H9 (cell line): ENCODE results near the gene PRRC2B. TPM values are rescaled to one million over a fixed set of nuclear protein-coding genes. Genes with fewer than 3 reads are reported as not detected.

Source experiments
- DNase-seq: peaks from one replicate; pipeline ENCODE4 v3.0.0-alpha.2; 2017
- H2AFZ ChIP-seq: one replicate; pipeline ENCODE4 v1.6.1; 2013; ENCODE audit warnings: mild to moderate bottlenecking, low read length, control low read depth, moderate library complexity
- H2AK5ac ChIP-seq: 2 replicates; pipeline ENCODE4 v1.6.1; 2013; ENCODE audit warnings: low read length, control low read depth, mixed read lengths; ENCODE audit not compliant: insufficient read length
- H2BK120ac ChIP-seq: one replicate; pipeline ENCODE4 v1.6.1; 2013; ENCODE audit warnings: low read depth, mild to moderate bottlenecking, low read length, control low read depth, inconsistent platforms; ENCODE audit not compliant: poor library complexity, severe bottlenecking
- H2BK12ac ChIP-seq: 2 replicates; pipeline ENCODE4 v1.6.1; 2013; ENCODE audit warnings: low read length, control low read depth, mixed read lengths, low read depth; ENCODE audit not compliant: insufficient read length
- H2BK15ac ChIP-seq: 2 replicates; pipeline ENCODE4 v1.6.1; 2013; ENCODE audit warnings: low read depth, low read length, control low read depth
- H2BK20ac ChIP-seq: one replicate; pipeline ENCODE4 v1.6.1; 2013; ENCODE audit warnings: low read depth, mild to moderate bottlenecking, low read length, control low read depth, inconsistent platforms; ENCODE audit not compliant: poor library complexity, severe bottlenecking
- H2BK5ac ChIP-seq: 2 replicates; pipeline ENCODE4 v1.6.1; 2013; ENCODE audit warnings: low read length, control low read depth, mixed read lengths; ENCODE audit not compliant: insufficient read length
- H3K14ac ChIP-seq: 2 replicates; pipeline ENCODE4 v1.6.1; 2013; ENCODE audit warnings: low read length, control low read depth; ENCODE audit not compliant: insufficient read depth
- H3K18ac ChIP-seq: 2 replicates; pipeline ENCODE4 v1.6.1; 2013; ENCODE audit warnings: low read depth, mild to moderate bottlenecking, mixed read lengths, low read length, control low read depth; ENCODE audit not compliant: insufficient read length
- H3K23ac ChIP-seq: 2 replicates; pipeline ENCODE4 v1.6.1; 2013; ENCODE audit warnings: low read length, control low read depth, mixed read lengths, low read depth; ENCODE audit not compliant: insufficient read length
- H3K23me2 ChIP-seq: 2 replicates; pipeline ENCODE4 v1.6.1; 2013; ENCODE audit warnings: low read depth, mild to moderate bottlenecking, mixed read lengths, low read length, control low read depth; ENCODE audit not compliant: insufficient read length, poor library complexity, severe bottlenecking
- H3K27ac ChIP-seq: 2 replicates; pipeline ENCODE4 v1.5.1; 2013; ENCODE audit warnings: low read length, control low read depth, mixed read lengths, low read depth; ENCODE audit not compliant: insufficient read length
- H3K27me3 ChIP-seq: 2 replicates; pipeline ENCODE4 v1.6.1; 2013; ENCODE audit warnings: low read length, control low read depth, inconsistent platforms; ENCODE audit not compliant: insufficient read depth
- H3K4ac ChIP-seq: 2 replicates; pipeline ENCODE4 v1.6.1; 2013; ENCODE audit warnings: low read depth, mild to moderate bottlenecking, control low read depth, inconsistent platforms, low read length, moderate library complexity
- H3K4me1 ChIP-seq: 2 replicates; pipeline ENCODE4 v1.6.1; 2013; ENCODE audit warnings: low read length, control low read depth, inconsistent platforms; ENCODE audit not compliant: insufficient read depth
- H3K4me2 ChIP-seq: 2 replicates; pipeline ENCODE4 v1.6.1; 2013; ENCODE audit warnings: low read length, control low read depth, mixed read lengths; ENCODE audit not compliant: insufficient read length, insufficient read depth
- H3K56ac ChIP-seq: 2 replicates; pipeline ENCODE4 v1.6.1; 2013; ENCODE audit warnings: low read depth, mild to moderate bottlenecking, mixed read lengths, low read length, control low read depth; ENCODE audit not compliant: insufficient read length
- H3K79me1 ChIP-seq: 2 replicates; pipeline ENCODE4 v1.6.1; 2013; ENCODE audit warnings: low read depth, mild to moderate bottlenecking, moderate library complexity, low read length, control low read depth, inconsistent platforms; ENCODE audit not compliant: insufficient read depth, poor library complexity, severe bottlenecking
- H3K79me2 ChIP-seq: 2 replicates; pipeline ENCODE4 v1.6.1; 2013; ENCODE audit warnings: low read length, control low read depth, inconsistent platforms; ENCODE audit not compliant: insufficient read depth
- H3K9ac ChIP-seq: 2 replicates; pipeline ENCODE4 v1.6.1; 2013; ENCODE audit warnings: low read length, control low read depth, mixed read lengths; ENCODE audit not compliant: insufficient read length; ENCODE audit errors: extremely low read depth
- H3K9me3 ChIP-seq: one replicate; pipeline ENCODE4 v1.6.1; 2013; ENCODE audit warnings: low read depth, low read length, inconsistent platforms; ENCODE audit not compliant: control insufficient read depth
- H3T11ph ChIP-seq: one replicate; pipeline ENCODE4 v1.6.1; 2013; ENCODE audit warnings: mild to moderate bottlenecking, low read length, control low read depth, inconsistent platforms
- H4K20me1 ChIP-seq: one replicate; pipeline ENCODE4 v1.6.1; 2013; ENCODE audit not compliant: control insufficient read depth, insufficient read length, insufficient read depth
- H4K5ac ChIP-seq: 2 replicates; pipeline ENCODE4 v1.6.1; 2013; ENCODE audit warnings: low read depth, mild to moderate bottlenecking, mixed read lengths, low read length, control low read depth; ENCODE audit not compliant: insufficient read length
- H4K8ac ChIP-seq: replicated peaks from 2 replicates; pipeline ENCODE4 v1.6.1; 2013; ENCODE audit warnings: low read length, control low read depth, mixed read lengths, low read depth; ENCODE audit not compliant: insufficient read length
- H4K91ac ChIP-seq: 2 replicates; pipeline ENCODE4 v1.6.1; 2013; ENCODE audit warnings: low read depth, mild to moderate bottlenecking, moderate library complexity, mixed read lengths, low read length, control low read depth; ENCODE audit not compliant: insufficient read length
- H3K27ac Mint-ChIP-seq, 3 experiments: 2 replicates in 2 of 3; 3 replicates in 1 of 3; pipeline ENCODE4 v1.8.0; 2020 to 2021; ENCODE audit warnings: mixed read lengths in 3 of 3, mild to moderate bottlenecking in 1 of 3, moderate library complexity in 1 of 3
- H3K27me3 Mint-ChIP-seq: 2 replicates; pipeline ENCODE4 v1.8.0; 2021; ENCODE audit warnings: low read depth, mild to moderate bottlenecking, moderate library complexity, mixed read lengths
- H3K36me3 Mint-ChIP-seq, 3 experiments: 2 replicates in 2 of 3; 3 replicates in 1 of 3; pipeline ENCODE4 v1.8.0; 2020 to 2021; ENCODE audit warnings: low read depth in 3 of 3, mixed read lengths in 3 of 3; ENCODE audit not compliant: insufficient read depth in 1 of 3
- H3K4me1 Mint-ChIP-seq, 2 experiments: 2 replicates each; pipeline ENCODE4 v1.8.0; 2020; ENCODE audit warnings: mixed read lengths in 2 of 2
- H3K4me3 Mint-ChIP-seq, 2 experiments: 2 replicates in 1 of 2; 3 replicates in 1 of 2; pipeline ENCODE4 v1.8.0; 2020 to 2021; ENCODE audit warnings: mild to moderate bottlenecking in 2 of 2, mixed read lengths in 2 of 2, moderate library complexity in 1 of 2
- H3K9me3 Mint-ChIP-seq, 2 experiments: 2 replicates in 1 of 2; 3 replicates in 1 of 2; pipeline ENCODE4 v1.8.0; 2020; ENCODE audit warnings: mild to moderate bottlenecking in 2 of 2, mixed read lengths in 2 of 2, moderate library complexity in 1 of 2
- CTCF ChIP-seq: fragments of 200-600 bp; sonication (generic); conservative IDR thresholded peaks from 3 replicates; pipeline ENCODE4 v1.8.0; 2021; ENCODE audit warnings: antibody characterized with exemption, mild to moderate bottlenecking
- WGBS: extraction: QIAGEN DNeasy Blood & Tissue Kit; methylation state at CpG from one replicate; pipeline ENCODE4 v1.1.7; 2013; ENCODE audit warnings: missing lambda C conversion rate, low lambda C conversion rate, mixed read lengths; ENCODE audit not compliant: insufficient read length; ENCODE audit errors: extremely low coverage; 5-methylcytosine and 5-hydroxymethylcytosine counted together
- total RNA-seq: library from RNA; stranded (reverse); gene quantifications from 2 replicates; pipeline ENCODE4 v1.2.1, GENCODE V29; 2021

Gene PRRC2B
- total RNA-seq, 1 experiment from 2014 or later, result 251 TPM

- H3K27ac ChIP-seq, result no peak overlapping the region
- no peak overlapping the region for H3K9ac ChIP-seq
Measured at GRCh38 chr9:131494296-131494870, 100.5 kb downstream of the PRRC2B start.

More at GRCh38 chr9:131494296-131494870, 100.5 kb downstream of the PRRC2B start:
- H2AFZ ChIP-seq, result no peak overlapping the region
- no peak overlapping the region for H3K18ac ChIP-seq
- H2AK5ac ChIP-seq, result no peak overlapping the region
- H3T11ph ChIP-seq, result no peak overlapping the region
- H3K14ac ChIP-seq, result no peak overlapping the region
- H4K91ac ChIP-seq, result no peak overlapping the region
- no peak overlapping the region for H2BK20ac ChIP-seq
- H3K27me3 ChIP-seq, result no peaks in the 10 kb centered on the region
- H3K4me1 Mint-ChIP-seq, result peaks cover 0 to 2% of the 10 kb centered on the region in 2 experiments; a peak in 1 of 4 replicates
- H3K4me1 ChIP-seq, result no peaks in the 10 kb centered on the region
- H4K5ac ChIP-seq, result no peak overlapping the region
- peaks cover 1% of the 10 kb centered on the region; the same call in 1 of the 2 replicates for H3K27me3 Mint-ChIP-seq
- no peak overlapping the region for H3K4me2 ChIP-seq
- H3K79me2 ChIP-seq, result no peaks in the 10 kb centered on the region
- H3K56ac ChIP-seq, result no peak overlapping the region
- H3K23ac ChIP-seq, result no peak overlapping the region
- H4K20me1 ChIP-seq, result peaks cover 3% of the 10 kb centered on the region
- H3K4ac ChIP-seq, result no peak overlapping the region
- no CpG with 5 or more reads among the region's 22 CpGs for WGBS
- no peaks in the 10 kb centered on the region for H3K9me3 ChIP-seq
- no peak overlapping the region for H4K8ac ChIP-seq
- H3K36me3 Mint-ChIP-seq, result peaks cover 75 to 99% (median 99%) of the 10 kb centered on the region in 3 experiments
- peak overlapping the region; percentile 26 to 78 (median 65); a peak in 5 of 7 replicates for H3K27ac Mint-ChIP-seq
- no peaks in the 10 kb centered on the region for H3K9me3 Mint-ChIP-seq
- H3K23me2 ChIP-seq, result no peaks in the 10 kb centered on the region
- no peak overlapping the region for H3K4me3 Mint-ChIP-seq
- H2BK15ac ChIP-seq, result no peak overlapping the region
- TF ChIP-seq CTCF, result no peak
- H2BK120ac ChIP-seq, result no peak overlapping the region
- no peaks in the 10 kb centered on the region for H3K79me1 ChIP-seq
- H2BK5ac ChIP-seq, result no peak overlapping the region
- DNase-seq, result no peak
- no peak overlapping the region for H2BK12ac ChIP-seq
